B cell (primary cell): Measurements from ENCODE around the gene TRPM4. TPM values are rescaled to one million over a fixed set of nuclear protein-coding genes. Genes with fewer than 3 reads are reported as not detected.

Experiments used
- ATAC-seq: fragments of 200-7000 bp; cut with Tn5 transposase; one replicate; pipeline ENCODE4 v1.10.0; 2021; ENCODE audit warnings: low read depth, mild to moderate bottlenecking, moderate number of reproducible peaks, moderate library complexity
- CTCF ChIA-PET: fragments of 350-600 bp; sonication (Branson Sonifier 250); formaldehyde crosslinking; loops from one replicate; lab custom pipeline; 2021; ENCODE audit warnings: antibody characterized with exemption, inconsistent platforms; lab: Charles Lee
- POLR2A ChIA-PET: fragments of 350-600 bp; sonication (Branson Sonifier 250); formaldehyde crosslinking; loops from one replicate; lab custom pipeline; 2021; ENCODE audit warnings: antibody characterized with exemption; lab: Charles Lee
- DNase-seq: peaks from one replicate; pipeline ENCODE4 v3.0.0; 2013
- H2AFZ ChIP-seq: 2 replicates; pipeline ENCODE4 v1.6.1; 2012; ENCODE audit warnings: mild to moderate bottlenecking, low read depth, low read length; ENCODE audit not compliant: insufficient read depth, poor library complexity, severe bottlenecking
- H3K27ac ChIP-seq, 2 donors: 1 replicate in 1 of 2; 2 replicates in 1 of 2; pipeline ENCODE4 v1.5.1; 2012 to 2013; ENCODE audit warnings: low read length in 2 of 2, mild to moderate bottlenecking in 2 of 2, moderate library complexity in 1 of 2
- H3K27me3 ChIP-seq, 4 experiments: fragments of 200-600 bp in 1 of 4; sonication (generic) in 1 of 4; replicated peaks in 1 of 4; 1 replicate in 2 of 4; 2 replicates in 2 of 4; pipeline versions ENCODE4 v1.6.1 to v1.7.0; 2013 to 2016; ENCODE audit warnings: low read length in 3 of 4, mild to moderate bottlenecking in 2 of 4, mixed read lengths in 1 of 4, moderate library complexity in 1 of 4; ENCODE audit not compliant: insufficient read depth in 4 of 4, control insufficient read depth in 3 of 4; ENCODE audit errors: control extremely low read depth in 1 of 4
- H3K36me3 ChIP-seq, 2 experiments: replicated peaks in 1 of 2; 1 replicate in 1 of 2; 2 replicates in 1 of 2; pipeline versions ENCODE4 v1.6.1 to v1.7.1; 2013; ENCODE audit warnings: low read length in 1 of 2; ENCODE audit not compliant: insufficient read depth in 2 of 2, control insufficient read depth in 1 of 2; ENCODE audit errors: control extremely low read depth in 1 of 2, extremely low read depth in 1 of 2
- H3K4me1 ChIP-seq, 2 donors: fragments of 200-600 bp in 1 of 2; sonication (generic) in 1 of 2; 1 replicate in 1 of 2; 2 replicates in 1 of 2; pipeline versions ENCODE4 v1.5.1 to v1.6.1; 2013 to 2017; ENCODE audit warnings: low read length in 2 of 2; ENCODE audit not compliant: control insufficient read depth in 2 of 2, insufficient read depth in 2 of 2
- H3K4me2 ChIP-seq: replicated peaks from 2 replicates; pipeline ENCODE3; 2012; ENCODE audit warnings: mild to moderate bottlenecking, low read depth, low read length; ENCODE audit not compliant: poor library complexity, severe bottlenecking
- H3K4me3 ChIP-seq, 5 experiments: fragments of 200-600 bp in 1 of 5; sonication (generic) in 1 of 5; 1 replicate in 3 of 5; 2 replicates in 2 of 5; pipeline versions ENCODE4 v1.5.1 to v1.7.0; 2011 to 2016; ENCODE audit warnings: low read length in 4 of 5, mild to moderate bottlenecking in 4 of 5, low read depth in 2 of 5, control low read depth in 1 of 5, moderate library complexity in 1 of 5; ENCODE audit not compliant: insufficient read depth in 1 of 5; ENCODE audit errors: control extremely low read depth in 1 of 5, extremely low read depth in 1 of 5
- H3K79me2 ChIP-seq: fragments of 200-600 bp; sonication (generic); one replicate; pipeline ENCODE4 v1.6.0; 2016; ENCODE audit warnings: low read length; ENCODE audit not compliant: control insufficient read depth, insufficient read depth
- H3K9ac ChIP-seq: fragments of 200-600 bp; sonication (generic); 2 replicates; pipeline ENCODE4 v1.6.1; 2017; ENCODE audit warnings: mild to moderate bottlenecking, low read length, moderate library complexity
- H3K9me3 ChIP-seq, 3 donors: one replicate each; pipeline versions ENCODE4 v1.6.1 to v1.7.1; 2013; ENCODE audit warnings: low read length in 2 of 3; ENCODE audit not compliant: control insufficient read depth in 2 of 3, insufficient read depth in 1 of 3; ENCODE audit errors: control extremely low read depth in 1 of 3
- H4K20me1 ChIP-seq: 2 replicates; pipeline ENCODE4 v1.6.0; 2012; ENCODE audit warnings: mild to moderate bottlenecking, low read length; ENCODE audit not compliant: insufficient read depth, control insufficient read depth, poor library complexity, severe bottlenecking
- H3K27ac Mint-ChIP-seq: one replicate; pipeline ENCODE4 v1.8.0; 2021; ENCODE audit warnings: mixed read lengths
- H3K27me3 Mint-ChIP-seq: one replicate; pipeline ENCODE4 v1.8.0; 2021; ENCODE audit warnings: mixed read lengths
- H3K4me1 Mint-ChIP-seq: one replicate; pipeline ENCODE4 v1.8.0; 2021; ENCODE audit warnings: mixed read lengths
- H3K4me3 Mint-ChIP-seq: one replicate; pipeline ENCODE4 v1.8.0; 2021; ENCODE audit warnings: mixed read lengths
- H3K9me3 Mint-ChIP-seq: one replicate; pipeline ENCODE4 v1.8.0; 2022; ENCODE audit warnings: mixed read lengths; ENCODE audit not compliant: insufficient read depth
- CTCF ChIP-seq: fragments of 200-600 bp; IDR thresholded peaks from one replicate; pipeline ENCODE4 v1.8.0; 2022; ENCODE audit warnings: antibody characterized with exemption, mild to moderate bottlenecking
- EZH2 ChIP-seq: IDR thresholded peaks from 2 replicates; pipeline ENCODE4 v1.6.1; 2012; ENCODE audit warnings: borderline replicate concordance, low read depth, mild to moderate bottlenecking, moderate library complexity, low read length; ENCODE audit not compliant: insufficient read depth, poor library complexity, severe bottlenecking
- whole genome bisulfite sequencing: methylation state at CpG from one replicate; pipeline ENCODE4 v1.1.5; 2013; ENCODE audit warnings: missing lambda C conversion rate; ENCODE audit not compliant: insufficient coverage; 5-methylcytosine and 5-hydroxymethylcytosine counted together
- intact Hi-C: fragments of 100-400 bp; cut with micrococcal nuclease; formaldehyde crosslinking; loops from one replicate; pipeline ENCODE4 v1.10.0; 2022
- polyA plus RNA-seq: library from polyadenylated mRNA; depleted of rRNA; stranded (reverse); fragments of >200 nt; gene quantifications from 2 replicates; pipeline ENCODE4 v1.2.3, GENCODE V29; 2012
- total RNA-seq, 2 donors: library from RNA; stranded (reverse); fragments of 120-200 nt in 1 of 2; gene quantifications; 1 replicate in 1 of 2; 2 replicates in 1 of 2; pipeline versions ENCODE4 v1.2.3 to v1.2.4, GENCODE V29; 2013 to 2022

The TRPM4 gene
- total and polyA plus RNA-seq, 2 donors (not counting 1 experiment from before 2014, with no cell fraction given), result 0.24 TPM; not detected in 1

- intact Hi-C loops, result no loop called here
- CTCF ChIA-PET, result no interaction called here
- POLR2A ChIA-PET, result no interaction called here
Measured at GRCh38 chr19:49190781-49191180, 33.2 kb downstream of the TRPM4 start.

More at GRCh38 chr19:49190781-49191180, 33.2 kb downstream of the TRPM4 start:
- Histone ChIP-seq H3K4me3 (no peak overlapping the region), H3K4me2 (no peak overlapping the region), H3K27me3 (peaks cover 0 to 7% (median 1%) of the 10 kb centered on the region in 4 experiments), H3K36me3 (no peaks in the 10 kb centered on the region), H3K9me3 (peaks cover 0 to 9% (median 0%) of the 10 kb centered on the region in 3 donors), H3K4me1 (no peaks in the 10 kb centered on the region), H4K20me1 (no peaks in the 10 kb centered on the region), H2AFZ (no peak overlapping the region), H3K79me2 (no peaks in the 10 kb centered on the region), H3K27ac (no peak overlapping the region), H3K9ac (no peak overlapping the region)
- Mint-ChIP-seq H3K27ac (no peak overlapping the region), H3K9me3 (no peaks in the 10 kb centered on the region), H3K4me3 (no peak overlapping the region), H3K4me1 (peaks cover 5% of the 10 kb centered on the region), H3K27me3 (peaks cover 12% of the 10 kb centered on the region)
- ATAC-seq (no peak), DNase-seq (no peak)
- WGBS, result 75% methylated on average over 2 of the region's 3 CpGs
- TF ChIP-seq EZH2 (no peak), CTCF (no peak)
